SU-DHL-6 (cell line): ENCODE results near the gene CNTRL.
"Not testable (repeated sequence)": the region's sequence is repeated elsewhere in the genome, so short reads cannot be mapped to it uniquely, and the experiment has no call there.

Source experiments
- H2AFZ ChIP-seq: fragments of 200-600 bp; sonication (generic); 2 replicates; pipeline ENCODE4 v1.6.1; 2014; ENCODE audit warnings: low read depth, mild to moderate bottlenecking, moderate library complexity, mixed read lengths, antibody characterized with exemption, low read length; ENCODE audit not compliant: severe bottlenecking
- H3F3A ChIP-seq: fragments of 200-600 bp; shearing (Covaris generic); 2 replicates; pipeline ENCODE4 v1.6.0; 2016; ENCODE audit warnings: antibody characterized with exemption, mild to moderate bottlenecking; ENCODE audit not compliant: insufficient read depth
- H3K27ac ChIP-seq: fragments of 200-600 bp; sonication (generic); 2 replicates; pipeline ENCODE4 v1.5.1; 2016; ENCODE audit warnings: low read depth, mild to moderate bottlenecking, low read length, moderate library complexity, mixed read lengths
- H3K27me3 ChIP-seq: fragments of 200-600 bp; sonication (generic), shearing (Covaris generic); 2 replicates; pipeline ENCODE4 v1.6.0; 2014; ENCODE audit warnings: mild to moderate bottlenecking, low read length
- H3K36me3 ChIP-seq: fragments of 200-600 bp; sonication (generic); 2 replicates; pipeline ENCODE4 v1.6.1; 2014; ENCODE audit warnings: mild to moderate bottlenecking, low read length, mixed read lengths
- H3K4me2 ChIP-seq: fragments of 300-600, 200-600 bp; shearing (Covaris generic), sonication (generic); 2 replicates; pipeline ENCODE4 v1.6.0; 2014; ENCODE audit warnings: low read length, low read depth, mild to moderate bottlenecking; ENCODE audit not compliant: poor library complexity, severe bottlenecking
- H3K4me3 ChIP-seq: fragments of 200-600 bp; sonication (generic); 2 replicates; pipeline ENCODE4 v1.5.1; 2014; ENCODE audit warnings: antibody characterized with exemption, low read length, mild to moderate bottlenecking, mixed read lengths; ENCODE audit not compliant: insufficient read depth, poor library complexity, severe bottlenecking
- H3K79me2 ChIP-seq: fragments of 200-600 bp; sonication (generic); 2 replicates; pipeline ENCODE4 v1.6.1; 2014; ENCODE audit warnings: mild to moderate bottlenecking, low read length, moderate library complexity; ENCODE audit not compliant: insufficient read depth
- H3K9ac ChIP-seq: fragments of 200-600 bp; sonication (generic); 2 replicates; pipeline ENCODE4 v1.7.0; 2014; ENCODE audit warnings: mild to moderate bottlenecking, low read length
- H3K9me2 ChIP-seq: fragments of 200-600 bp; sonication (generic); replicated peaks from 2 replicates; pipeline ENCODE4 v1.6.1; 2014; ENCODE audit warnings: low read length; ENCODE audit not compliant: insufficient read depth
- H3K9me3 ChIP-seq: fragments of 200-600 bp; sonication (generic); 2 replicates; pipeline ENCODE4 v1.6.1; 2014; ENCODE audit warnings: low read length, mixed read lengths; ENCODE audit not compliant: insufficient read depth
- H4K20me1 ChIP-seq: fragments of 200-600 bp; sonication (generic); 2 replicates; pipeline ENCODE4 v1.6.1; 2014; ENCODE audit warnings: low read depth, mild to moderate bottlenecking, antibody characterized with exemption, low read length, moderate library complexity, mixed read lengths
- EZH2phosphoT487 ChIP-seq: fragments of 200-600 bp; sonication (generic), shearing (Covaris generic); conservative IDR thresholded peaks from 2 replicates; pipeline ENCODE4 v1.6.1; 2018; ENCODE audit warnings: mild to moderate bottlenecking, antibody characterized with exemption, low read length, moderate library complexity, mixed read lengths
- TF ChIP-seq, protein P1 (sequence below): fragments of 200-600 bp; sonication (generic); IDR thresholded peaks from one replicate; pipeline ENCODE4 v1.5.1; 2017; ENCODE audit warnings: antibody characterized with exemption, mild to moderate bottlenecking, low read length, moderate library complexity; ENCODE audit not compliant: insufficient read depth, poor library complexity, severe bottlenecking

CNTRL gene

DNA sequence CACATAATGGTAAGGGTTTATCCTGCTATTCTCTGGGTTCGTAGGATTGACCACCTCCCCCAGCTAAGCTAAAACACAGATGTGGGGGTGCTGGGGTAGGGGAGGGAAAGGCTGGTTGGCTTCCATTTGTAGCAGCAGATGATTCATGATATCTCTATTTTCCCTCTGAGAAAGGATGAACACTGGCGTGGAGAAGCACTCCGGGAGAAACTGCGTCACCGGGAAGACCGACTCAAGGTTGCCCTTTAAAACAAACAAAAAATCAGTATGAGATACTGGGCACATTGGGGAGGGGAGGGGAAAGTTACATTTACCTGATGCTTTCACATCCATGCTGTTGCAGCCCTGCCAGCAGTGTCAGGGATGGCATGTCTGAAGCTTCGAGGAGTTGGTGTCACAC lies 98.7 kb downstream of the CNTRL start:
- Histone ChIP-seq H3K9me2 (no peaks in the 10 kb centered on the region), H2AFZ (no peak overlapping the region), H3K4me3 (no peak overlapping the region), H4K20me1 (no peaks in the 10 kb centered on the region), H3K9ac (no peak overlapping the region), H3K9me3 (no peaks in the 10 kb centered on the region), H3K36me3 (peaks cover 51% of the 10 kb centered on the region), H3K27ac (no peak overlapping the region), H3K79me2 (no peaks in the 10 kb centered on the region), H3K27me3 (no peaks in the 10 kb centered on the region), H3K4me2 (no peak overlapping the region), H3F3A (peaks cover 28% of the 10 kb centered on the region)
- TF ChIP-seq EZH2phosphoT487, result no peak

DNA sequence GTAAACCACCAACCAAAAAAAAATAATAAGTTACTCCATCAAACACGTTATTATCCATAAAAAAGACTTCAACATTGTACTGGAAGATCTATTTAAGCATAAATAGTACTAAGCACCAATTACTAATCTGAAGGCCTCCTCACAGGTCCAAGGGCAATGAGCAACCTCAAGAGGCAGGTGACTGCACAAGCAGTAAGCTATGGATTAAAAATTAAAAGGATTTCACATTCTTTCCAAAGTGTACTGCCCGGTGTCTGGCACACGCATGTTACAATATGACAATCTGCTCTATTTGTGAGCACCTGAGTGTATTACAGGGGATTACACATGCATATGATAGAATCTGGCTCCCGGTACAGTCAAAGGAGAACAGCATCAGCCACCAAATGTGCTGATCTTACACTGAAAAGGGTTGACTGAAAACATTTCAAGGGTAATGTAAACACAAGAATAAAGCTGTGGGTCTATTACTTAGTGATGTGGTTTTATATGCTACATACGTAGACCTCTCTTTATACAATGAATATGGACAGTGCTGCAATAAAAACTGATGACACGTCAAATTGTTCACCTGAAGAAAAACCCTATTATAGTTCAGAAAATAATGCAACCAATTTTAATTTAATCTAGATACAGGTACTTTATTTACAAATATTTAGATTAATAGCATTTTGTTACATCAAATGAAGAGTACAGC lies 104.1 kb downstream of the CNTRL start:
- TF ChIP-seq, protein P1, sequence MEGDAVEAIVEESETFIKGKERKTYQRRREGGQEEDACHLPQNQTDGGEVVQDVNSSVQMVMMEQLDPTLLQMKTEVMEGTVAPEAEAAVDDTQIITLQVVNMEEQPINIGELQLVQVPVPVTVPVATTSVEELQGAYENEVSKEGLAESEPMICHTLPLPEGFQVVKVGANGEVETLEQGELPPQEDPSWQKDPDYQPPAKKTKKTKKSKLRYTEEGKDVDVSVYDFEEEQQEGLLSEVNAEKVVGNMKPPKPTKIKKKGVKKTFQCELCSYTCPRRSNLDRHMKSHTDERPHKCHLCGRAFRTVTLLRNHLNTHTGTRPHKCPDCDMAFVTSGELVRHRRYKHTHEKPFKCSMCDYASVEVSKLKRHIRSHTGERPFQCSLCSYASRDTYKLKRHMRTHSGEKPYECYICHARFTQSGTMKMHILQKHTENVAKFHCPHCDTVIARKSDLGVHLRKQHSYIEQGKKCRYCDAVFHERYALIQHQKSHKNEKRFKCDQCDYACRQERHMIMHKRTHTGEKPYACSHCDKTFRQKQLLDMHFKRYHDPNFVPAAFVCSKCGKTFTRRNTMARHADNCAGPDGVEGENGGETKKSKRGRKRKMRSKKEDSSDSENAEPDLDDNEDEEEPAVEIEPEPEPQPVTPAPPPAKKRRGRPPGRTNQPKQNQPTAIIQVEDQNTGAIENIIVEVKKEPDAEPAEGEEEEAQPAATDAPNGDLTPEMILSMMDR, result no peak
- TF ChIP-seq EZH2phosphoT487, result no peak
- H3K9me2 ChIP-seq, result no peaks in the 10 kb centered on the region
- no peak overlapping the region for H2AFZ ChIP-seq
- peaks cover 71% of the 10 kb centered on the region for H3F3A ChIP-seq
- H3K27ac ChIP-seq, result 0 out of 2 replicates have a peak overlapping the region, but pooled peaks have one; percentile 1
- peaks cover 18% of the 10 kb centered on the region for H3K79me2 ChIP-seq
- H4K20me1 ChIP-seq, result no peaks in the 10 kb centered on the region
- peaks cover 42% of the 10 kb centered on the region for H3K36me3 ChIP-seq
- no peak overlapping the region for H3K4me3 ChIP-seq
- H3K9me3 ChIP-seq, result no peaks in the 10 kb centered on the region
- no peak overlapping the region for H3K4me2 ChIP-seq
- H3K27me3 ChIP-seq, result no peaks in the 10 kb centered on the region
- H3K9ac ChIP-seq, result no peak overlapping the region

DNA sequence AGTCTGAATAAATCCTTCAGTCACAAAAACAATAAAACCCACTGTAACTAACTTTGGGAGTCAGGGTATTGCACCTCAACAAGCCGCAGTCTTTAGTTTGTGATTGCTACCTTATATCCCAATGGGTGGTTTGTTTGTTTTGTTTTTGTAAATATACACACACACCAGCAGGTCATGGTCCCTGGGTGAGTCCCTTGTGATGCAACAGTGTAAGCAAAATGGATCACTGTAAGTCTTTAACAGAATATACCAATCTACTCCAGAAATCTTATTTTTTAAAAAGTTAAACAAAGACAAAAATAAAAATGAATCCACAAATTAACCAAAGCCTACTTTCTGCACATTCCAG lies 104.6 kb downstream of the CNTRL start:
- H3K9me2 ChIP-seq, H3K27me3 ChIP-seq, H2AFZ ChIP-seq, H3K4me2 ChIP-seq, H3K27ac ChIP-seq, H4K20me1 ChIP-seq, H3K4me3 ChIP-seq, H3K9me3 ChIP-seq, H3K9ac ChIP-seq: not testable (repeated sequence)
- Histone ChIP-seq H3K36me3 (peaks cover 43% of the 10 kb centered on the region), H3F3A (peaks cover 77% of the 10 kb centered on the region), H3K79me2 (peaks cover 22% of the 10 kb centered on the region)

DNA sequence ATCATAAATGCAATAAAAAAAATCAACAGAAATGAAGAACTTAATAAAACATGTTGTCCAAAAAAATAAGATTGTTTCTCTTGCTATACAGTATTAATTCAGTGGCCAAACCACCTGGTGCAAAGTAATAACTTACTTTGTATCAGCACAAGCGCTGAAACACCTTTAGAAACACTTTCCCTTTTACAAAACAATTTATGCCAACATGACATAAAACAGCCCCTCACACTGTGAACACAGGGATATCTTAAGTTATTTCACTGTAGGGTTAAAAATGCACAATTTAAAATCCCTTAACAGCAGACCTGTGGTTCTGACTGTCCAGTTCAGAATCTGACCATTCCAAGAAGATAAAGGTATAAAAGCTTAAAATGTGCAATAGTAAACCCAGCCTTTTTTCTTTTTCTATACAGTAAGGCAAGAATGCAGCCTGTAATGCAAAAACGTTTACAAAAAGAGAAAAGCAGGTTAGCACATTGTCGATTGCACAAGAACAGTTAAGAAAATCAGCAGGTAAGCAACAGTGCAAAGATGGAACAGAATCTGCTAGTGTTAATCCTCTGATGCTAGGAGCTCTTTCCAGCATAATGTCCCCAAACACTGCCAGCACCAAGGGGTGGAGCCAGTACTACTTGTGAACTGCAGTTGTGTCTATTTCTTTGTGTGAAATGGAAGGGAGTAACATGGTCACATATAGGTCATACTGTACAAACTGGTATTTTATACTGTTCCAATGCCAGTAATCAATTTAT lies 105.4 kb downstream of the CNTRL start:
- no peaks in the 10 kb centered on the region for H3K9me3 ChIP-seq
- no peak for TF ChIP-seq EZH2phosphoT487
- TF ChIP-seq, protein P1, result no peak
- no peaks in the 10 kb centered on the region for H4K20me1 ChIP-seq
- peaks cover 30% of the 10 kb centered on the region for H3K79me2 ChIP-seq
- peaks cover 81% of the 10 kb centered on the region for H3F3A ChIP-seq
- H3K27ac ChIP-seq, result peak overlapping the region; percentile 11; the same call in 1 of the 2 replicates
- H3K9me2 ChIP-seq, result no peaks in the 10 kb centered on the region
- no peak overlapping the region for H3K9ac ChIP-seq
- no peak overlapping the region for H3K4me3 ChIP-seq
- H3K36me3 ChIP-seq, result peaks cover 45% of the 10 kb centered on the region
- H2AFZ ChIP-seq, result no peak overlapping the region
- H3K27me3 ChIP-seq, result no peaks in the 10 kb centered on the region
- no peak overlapping the region for H3K4me2 ChIP-seq
